ENCODE data around the gene TMEM51.

- TF ChIP-seq, protein P1, sequence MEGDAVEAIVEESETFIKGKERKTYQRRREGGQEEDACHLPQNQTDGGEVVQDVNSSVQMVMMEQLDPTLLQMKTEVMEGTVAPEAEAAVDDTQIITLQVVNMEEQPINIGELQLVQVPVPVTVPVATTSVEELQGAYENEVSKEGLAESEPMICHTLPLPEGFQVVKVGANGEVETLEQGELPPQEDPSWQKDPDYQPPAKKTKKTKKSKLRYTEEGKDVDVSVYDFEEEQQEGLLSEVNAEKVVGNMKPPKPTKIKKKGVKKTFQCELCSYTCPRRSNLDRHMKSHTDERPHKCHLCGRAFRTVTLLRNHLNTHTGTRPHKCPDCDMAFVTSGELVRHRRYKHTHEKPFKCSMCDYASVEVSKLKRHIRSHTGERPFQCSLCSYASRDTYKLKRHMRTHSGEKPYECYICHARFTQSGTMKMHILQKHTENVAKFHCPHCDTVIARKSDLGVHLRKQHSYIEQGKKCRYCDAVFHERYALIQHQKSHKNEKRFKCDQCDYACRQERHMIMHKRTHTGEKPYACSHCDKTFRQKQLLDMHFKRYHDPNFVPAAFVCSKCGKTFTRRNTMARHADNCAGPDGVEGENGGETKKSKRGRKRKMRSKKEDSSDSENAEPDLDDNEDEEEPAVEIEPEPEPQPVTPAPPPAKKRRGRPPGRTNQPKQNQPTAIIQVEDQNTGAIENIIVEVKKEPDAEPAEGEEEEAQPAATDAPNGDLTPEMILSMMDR (IDR thresholded peaks at IDR 0.05; ENCODE audit: low read depth, low read length, poor library complexity, severe bottlenecking), result no peak
- TF ChIP-seq EZH2phosphoT487 (IDR thresholded peaks at IDR 0.05; ENCODE audit: borderline replicate concordance, low read length), result no peak
These were observed 21.1 kb downstream of the TMEM51 start for GRCh38 chr1:15174615-15174983.

Data from DOHH2 (cell line).